Ramos (cell line): ENCODE measurements around the gene DAPK2.
"Not testable (repeated sequence)": the region's sequence is repeated elsewhere in the genome, so short reads cannot be mapped to it uniquely, and the experiment has no call there.

Experiments
- in situ Hi-C: fragments of 300-500 bp; cut with MboI; formaldehyde crosslinking; loops from one replicate; pipeline ENCODE4 v1.14.3; 2022; ENCODE audit warnings: low sequenced_read_pairs; ENCODE audit not compliant: unreplicated experiment

Gene DAPK2

DNA sequence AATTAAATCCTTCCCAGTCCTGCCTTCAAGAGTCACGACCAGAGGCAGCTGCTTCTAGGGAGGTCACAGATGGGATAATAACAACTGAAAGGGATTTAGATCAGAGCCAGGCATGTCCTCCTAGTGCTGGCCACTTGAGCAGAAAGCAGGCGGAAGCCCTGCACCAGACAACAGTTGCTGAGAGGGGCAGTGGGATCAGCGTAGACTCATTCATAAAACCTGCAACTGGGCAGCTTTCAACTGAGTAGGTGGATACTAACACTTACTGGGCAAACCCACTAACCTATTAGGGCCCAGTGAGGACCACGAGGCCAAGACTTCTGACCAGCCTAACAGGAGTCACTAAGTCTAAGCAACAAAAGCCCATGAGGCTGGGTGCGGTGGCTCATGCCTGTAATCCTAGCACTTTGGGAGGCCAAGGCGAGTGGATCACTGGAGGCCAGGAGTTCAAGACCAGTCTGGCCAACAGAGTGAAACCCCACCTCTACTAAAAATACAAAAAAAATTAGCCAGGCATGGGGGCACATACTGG is 67.0 kb downstream of the DAPK2 start:
- in situ Hi-C loops, result no loop called here

DNA sequence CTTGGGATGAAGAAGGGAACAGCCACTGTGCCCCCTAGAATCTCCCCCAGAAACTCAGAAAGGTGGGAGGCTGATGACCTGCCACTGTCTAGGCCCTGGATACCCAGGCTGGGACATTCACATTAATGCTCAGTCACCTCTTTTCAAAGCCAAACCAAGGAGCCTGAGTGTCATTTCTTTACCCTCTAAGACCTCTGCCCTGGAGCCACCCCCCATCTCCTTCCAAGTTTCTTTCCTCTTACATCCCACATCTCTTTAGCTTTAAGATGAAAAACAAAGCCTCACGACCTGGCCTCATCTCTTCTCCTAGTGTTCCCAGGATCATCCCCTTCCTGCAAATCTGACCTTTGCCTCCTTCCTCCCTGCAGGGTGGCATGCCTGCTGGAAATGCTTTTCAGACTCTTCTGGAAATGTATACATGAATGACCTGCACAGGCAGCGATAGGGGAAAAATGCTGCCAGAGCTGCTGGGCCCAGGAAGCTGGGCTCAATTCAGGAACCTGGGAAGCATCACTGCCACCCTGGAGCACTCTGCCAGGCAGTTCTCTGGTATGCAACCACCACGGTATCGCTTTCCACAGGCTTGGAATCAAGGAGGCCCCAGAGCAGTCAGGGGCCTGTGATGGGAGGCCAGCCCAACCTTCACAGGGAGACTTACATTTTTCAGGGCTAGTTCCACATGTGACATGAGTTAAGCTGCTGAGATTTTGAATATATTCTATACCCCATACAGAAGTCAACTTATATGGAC is 67.6 kb downstream of the DAPK2 start:
- in situ Hi-C loops, result no loop called here

DNA sequence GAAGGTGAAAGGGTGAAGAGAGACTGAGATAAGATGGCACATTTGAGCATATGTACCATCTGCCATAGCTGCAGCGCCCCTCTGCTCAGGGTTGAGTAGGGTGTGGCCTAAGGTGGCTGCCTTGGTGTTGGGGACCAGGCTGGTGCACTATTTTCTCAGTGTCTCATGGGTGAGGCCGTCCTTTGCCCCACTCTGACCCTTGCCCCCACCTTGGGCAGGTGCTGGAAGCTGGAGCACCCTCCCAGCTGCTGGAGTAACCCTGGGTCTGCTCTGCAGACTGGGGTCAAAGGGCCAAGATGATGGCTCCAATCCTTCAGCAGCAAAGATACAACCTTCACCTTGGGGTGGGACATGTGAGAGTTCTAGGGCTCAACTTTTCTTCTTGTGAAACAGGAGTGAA is 69.2 kb downstream of the DAPK2 start:
- in situ Hi-C loops, result no loop called here

DNA sequence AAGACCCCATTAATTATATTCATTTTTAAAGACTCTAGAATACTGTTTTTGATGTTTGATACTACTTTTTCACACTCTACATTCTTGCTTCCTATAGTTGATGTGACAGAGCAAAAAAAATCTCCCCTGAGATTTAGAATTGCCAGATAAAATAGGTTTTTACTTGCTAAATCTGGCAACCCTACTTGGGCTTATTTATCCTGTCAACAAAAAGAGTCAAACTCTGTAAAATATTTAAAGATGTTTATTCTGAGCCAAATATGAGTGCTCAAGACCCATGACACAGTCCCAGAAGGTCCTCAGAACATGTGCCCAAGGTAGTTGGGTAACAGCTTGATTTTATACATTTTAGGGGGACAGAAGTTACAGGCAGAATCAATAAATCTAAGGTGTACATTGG is 72.3 kb downstream of the DAPK2 start:
- in situ Hi-C loops, result no loop called here

DNA sequence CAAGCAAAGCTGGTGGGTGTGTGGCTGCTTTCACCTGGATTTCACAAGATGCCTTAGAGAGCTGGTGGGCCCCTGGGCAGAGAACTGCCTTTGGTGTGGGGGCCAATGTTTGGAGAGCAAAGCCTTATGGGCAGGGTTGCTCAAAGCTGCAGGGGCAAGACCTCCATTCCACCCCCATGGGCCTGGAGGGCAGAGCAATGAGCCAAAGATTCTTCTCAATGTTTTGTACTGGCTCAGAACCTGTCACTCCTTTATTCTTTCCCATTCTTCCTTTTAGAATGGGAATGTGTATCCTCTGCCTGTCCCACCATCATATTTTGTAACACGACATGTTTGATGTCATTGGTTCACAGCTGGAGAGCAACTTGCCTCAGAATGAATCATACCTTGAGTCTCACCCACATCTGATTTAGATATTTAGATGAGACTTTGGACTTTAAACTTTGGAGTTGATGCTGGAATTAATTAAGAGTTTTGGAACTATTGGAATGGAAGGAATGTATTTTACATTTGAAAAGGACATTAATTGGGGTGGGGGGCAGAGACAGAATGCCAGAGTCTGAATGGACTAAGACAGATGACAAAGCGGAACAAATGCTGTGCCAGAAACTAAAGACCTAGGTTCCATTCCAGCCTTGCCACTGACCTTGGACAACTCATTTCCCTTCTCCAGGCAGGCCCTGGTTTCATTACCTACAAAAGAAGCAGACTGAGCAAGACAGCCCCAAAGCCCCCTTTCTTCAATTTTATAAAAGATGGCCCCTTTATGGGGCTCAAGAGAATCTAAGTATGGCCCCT is 72.9 kb downstream of the DAPK2 start:
- in situ Hi-C loops, result no loop called here

DNA sequence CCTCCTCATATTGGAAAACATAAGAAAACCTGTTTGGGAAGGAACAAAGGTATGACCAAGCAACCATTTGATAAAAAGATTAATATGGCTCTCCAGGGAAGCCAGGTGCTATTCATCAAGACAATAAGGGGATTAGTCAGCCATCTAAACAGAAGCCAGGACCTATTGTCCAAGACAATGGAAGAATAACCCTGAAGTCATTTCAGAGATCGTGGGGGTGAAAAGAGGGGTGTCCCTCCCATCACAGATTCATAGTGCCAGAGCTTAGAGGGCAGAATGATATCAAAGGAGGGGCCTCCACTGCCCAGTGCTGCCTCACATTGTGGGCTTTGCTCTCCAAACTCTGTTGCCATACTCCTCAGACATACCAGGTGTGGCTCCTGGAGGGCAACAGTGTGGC is 73.5 kb downstream of the DAPK2 start:
- in situ Hi-C loops, result no loop called here

DNA sequence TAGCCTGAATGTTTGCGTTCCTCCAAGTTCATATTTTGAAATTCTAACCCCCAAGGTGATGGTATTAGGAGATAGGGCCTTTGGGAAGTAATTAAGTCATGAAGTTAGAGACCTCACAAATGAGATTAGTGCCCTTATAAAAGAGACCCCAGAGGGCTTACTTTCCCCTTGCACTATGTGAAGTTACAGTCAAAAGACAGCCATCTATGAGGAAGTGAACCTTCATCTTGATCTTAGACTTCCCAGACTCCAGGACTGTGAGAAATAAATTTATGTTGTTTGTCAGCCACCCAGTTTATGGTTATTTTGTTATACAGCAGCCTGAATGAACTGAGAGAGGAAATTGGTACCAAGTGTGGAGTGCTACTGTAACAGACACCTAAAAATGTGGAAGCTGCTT is 74.4 kb downstream of the DAPK2 start:
- in situ Hi-C loops, result no loop called here

DNA sequence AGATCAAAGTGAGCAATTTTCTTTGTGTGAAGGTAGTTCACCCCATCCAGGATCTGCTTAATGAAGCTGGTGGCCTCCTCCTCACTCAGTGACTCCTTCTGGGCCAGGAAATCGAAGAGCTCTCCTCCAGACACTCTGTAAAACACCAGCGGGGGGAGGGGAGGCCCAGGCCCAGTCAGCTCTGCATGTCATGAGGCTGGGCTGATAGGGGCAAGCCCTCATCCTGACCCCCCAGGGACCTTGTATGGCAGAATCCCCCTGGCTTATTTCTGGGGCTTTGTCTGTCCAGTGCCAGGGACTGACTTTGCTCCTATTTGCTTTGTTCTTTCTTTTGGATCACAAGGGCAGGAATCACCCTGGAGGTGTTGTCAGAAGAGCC is 74.9 kb downstream of the DAPK2 start:
- in situ Hi-C loops, result no loop called here

DNA sequence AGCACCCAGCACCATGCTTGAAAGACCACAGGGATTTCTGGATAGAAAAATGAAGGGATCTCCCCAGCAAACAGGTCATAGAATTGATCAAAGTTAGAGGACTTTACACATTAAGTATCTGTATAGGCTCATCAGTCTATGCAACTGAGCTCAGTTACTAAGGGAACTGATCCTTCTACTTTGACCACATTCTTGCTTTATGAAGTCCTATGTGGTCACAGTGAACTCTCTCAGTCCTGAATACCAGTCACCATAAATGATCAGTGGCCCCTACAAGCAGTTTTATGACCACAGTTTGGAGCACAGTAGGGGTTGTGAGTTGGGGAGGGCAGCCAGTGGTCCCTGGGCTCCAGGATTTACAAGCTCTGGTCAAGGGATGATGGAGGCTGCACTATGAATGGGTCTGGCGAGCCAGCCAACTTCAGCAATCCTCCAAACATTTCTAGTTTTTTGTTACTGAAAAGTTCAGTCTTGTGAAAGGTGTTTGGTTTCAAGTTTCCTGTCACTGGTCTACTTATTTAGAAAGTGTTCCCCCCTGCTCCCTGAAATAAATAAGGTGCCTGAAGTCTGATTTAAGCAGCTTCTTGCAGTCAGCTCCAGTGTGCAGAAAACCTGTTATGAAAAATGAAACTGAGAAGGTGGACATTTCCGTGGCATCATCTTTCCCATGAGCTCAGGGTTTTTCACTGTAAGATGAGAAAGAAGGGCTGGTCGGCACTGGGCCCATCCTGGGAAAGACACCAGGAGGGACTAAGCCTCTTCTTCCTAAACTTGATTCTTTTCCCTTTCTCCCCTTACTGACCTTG is 75.5 kb downstream of the DAPK2 start:
- in situ Hi-C loops, result no loop called here

DNA sequence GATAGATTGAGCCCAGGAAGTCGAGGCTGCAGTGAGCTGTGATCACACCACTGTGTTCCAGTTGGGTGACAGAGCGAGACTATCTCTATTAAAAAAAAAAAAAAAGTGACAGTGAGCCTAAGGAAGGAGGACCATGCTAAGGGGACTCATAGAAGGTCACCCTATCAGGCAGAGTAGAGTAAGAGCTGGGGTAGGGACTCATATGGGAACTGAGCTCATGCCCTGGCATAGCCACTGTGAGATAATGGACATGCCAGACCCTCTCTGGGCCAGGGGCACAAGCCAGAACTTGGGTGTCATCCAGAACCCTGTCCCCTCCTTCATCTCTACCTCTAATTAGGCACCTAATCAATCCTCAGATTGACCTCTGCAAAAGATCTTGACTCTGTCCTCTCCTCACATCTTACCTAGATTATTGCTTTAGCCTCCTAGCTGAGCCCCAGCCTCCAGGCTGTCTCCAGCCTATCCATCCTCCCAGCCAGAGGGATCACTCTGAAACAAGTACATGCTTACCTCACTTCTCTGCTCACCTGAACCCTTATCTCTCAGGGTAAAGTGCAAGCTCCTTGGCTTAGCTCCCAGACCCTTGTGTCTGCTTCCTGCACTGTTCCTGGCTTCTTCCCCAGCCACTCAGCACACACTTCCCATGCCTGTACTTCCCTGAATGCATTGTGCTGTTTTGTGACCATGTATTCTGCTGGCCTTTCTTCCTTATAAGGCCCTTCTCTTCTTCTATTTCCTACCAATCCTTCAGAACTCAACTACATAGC is 76.4 kb downstream of the DAPK2 start:
- in situ Hi-C loops, result no loop called here

DNA sequence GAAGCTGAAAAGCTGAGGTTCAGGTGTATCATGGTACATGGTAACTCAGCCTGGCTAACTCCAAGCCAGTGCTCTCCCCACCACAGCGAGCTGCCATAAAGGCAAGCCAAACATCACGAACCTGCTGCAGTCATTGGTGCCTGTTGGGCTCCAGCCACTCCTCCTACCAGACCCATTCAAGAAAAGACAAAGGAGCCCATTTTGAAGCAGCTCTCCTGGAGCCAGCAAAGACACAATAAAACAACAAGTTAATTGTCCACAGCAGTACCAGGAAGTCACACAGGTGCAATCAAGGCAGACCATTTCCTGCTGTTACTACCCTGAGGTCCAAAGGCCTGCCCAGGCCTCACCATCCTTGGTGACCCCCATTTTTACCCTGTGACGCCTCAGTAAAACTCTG is 77.6 kb downstream of the DAPK2 start:
- in situ Hi-C loops, result no loop called here

DNA sequence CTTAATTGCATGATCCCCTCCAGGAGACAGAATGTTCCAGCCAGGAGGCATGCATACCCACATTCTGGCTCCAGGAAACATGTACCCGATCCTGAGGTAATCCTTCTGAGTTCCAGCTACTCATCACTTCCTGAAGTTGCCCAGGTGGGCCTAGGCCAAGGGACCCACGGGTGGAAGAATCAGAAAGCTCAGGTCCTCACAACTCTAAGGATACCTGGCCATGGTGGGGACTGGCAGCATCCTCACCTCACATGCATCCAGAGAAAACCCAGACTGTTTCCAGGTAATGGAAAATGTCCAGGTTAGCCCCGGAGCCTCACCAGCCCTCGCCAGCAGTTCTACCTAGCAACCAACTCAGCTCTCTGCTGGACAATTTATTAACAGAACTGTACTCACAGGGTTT is 78.2 kb downstream of the DAPK2 start:
- in situ Hi-C loops, result no loop called here

DNA sequence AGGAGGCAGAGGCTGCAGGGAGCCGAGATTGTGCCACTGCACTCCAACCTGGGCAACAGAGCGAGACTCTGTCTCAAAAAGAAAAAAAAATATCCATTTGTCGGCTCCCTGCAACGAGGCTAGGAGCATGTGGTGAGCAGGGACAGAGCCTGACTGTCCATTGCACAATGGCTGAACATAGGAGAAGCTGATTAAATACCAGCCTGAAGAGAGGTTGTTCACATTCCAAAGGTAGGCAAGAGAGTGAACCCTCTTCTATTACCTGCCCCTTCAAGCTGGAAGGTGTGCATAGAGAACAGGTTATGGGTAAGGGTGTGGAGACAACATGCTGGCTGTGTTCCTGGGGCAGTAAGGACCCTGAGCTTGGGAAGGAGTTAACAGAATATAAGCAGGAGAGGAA is 78.7 kb downstream of the DAPK2 start:
- in situ Hi-C loops, result no loop called here

DNA sequence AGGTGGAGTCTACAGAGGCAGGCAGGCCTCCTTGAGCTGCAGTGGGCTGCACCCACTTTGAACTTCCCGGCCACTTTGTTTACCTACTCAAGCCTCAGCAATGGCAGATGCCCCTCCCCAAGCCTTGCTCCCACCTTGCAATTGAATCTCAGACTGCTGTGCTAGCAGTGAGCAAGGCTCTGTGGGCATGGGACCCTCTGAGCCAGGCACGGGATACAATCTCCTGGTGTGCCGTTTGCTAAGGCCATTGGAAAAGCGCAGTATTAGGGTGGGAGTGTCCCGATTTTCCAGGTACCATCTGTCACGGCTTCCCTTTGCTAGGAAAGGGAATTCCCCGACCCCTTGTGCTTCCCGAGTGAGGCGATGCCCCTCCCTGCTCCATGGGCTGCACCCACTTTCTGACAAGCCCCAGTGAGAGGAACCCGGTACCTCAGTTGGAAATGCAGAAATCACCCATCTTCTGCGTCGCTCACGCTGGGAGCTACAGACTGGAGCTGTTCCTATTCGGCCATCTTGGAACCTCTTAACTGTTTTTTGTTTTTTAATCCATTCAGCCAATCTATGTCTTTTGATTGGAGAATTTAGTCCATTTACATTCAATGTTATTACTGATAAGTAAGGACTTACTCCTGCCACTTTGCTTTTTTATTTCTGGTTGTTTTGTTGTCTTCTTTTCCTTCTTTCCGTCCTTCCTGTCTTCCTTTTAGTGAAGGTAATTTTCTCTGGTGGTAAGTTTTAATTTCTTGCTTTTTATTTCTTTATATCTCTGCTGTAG is 83.2 kb downstream of the DAPK2 start:
- in situ Hi-C loops, result not testable (repeated sequence)

DNA sequence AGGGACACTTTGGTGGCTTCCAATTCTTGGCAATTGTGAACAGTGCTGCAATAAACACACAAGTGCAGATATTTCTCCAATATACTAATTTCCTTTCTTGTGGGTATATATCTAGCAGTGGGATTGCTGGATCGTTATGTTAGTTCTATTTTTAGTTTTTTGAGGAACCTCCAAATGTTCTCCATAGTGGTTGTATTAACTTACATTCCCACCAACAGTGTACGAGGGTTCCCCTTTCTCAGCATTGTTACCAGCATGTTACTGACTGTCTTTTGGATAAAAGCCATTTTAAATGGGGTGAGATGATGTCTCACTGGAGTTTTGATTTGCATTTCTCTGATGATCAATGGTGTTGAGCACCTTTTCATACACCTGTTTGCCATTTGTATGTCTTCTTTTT is 92.8 kb downstream of the DAPK2 start:
- in situ Hi-C loops, result no loop called here

DNA sequence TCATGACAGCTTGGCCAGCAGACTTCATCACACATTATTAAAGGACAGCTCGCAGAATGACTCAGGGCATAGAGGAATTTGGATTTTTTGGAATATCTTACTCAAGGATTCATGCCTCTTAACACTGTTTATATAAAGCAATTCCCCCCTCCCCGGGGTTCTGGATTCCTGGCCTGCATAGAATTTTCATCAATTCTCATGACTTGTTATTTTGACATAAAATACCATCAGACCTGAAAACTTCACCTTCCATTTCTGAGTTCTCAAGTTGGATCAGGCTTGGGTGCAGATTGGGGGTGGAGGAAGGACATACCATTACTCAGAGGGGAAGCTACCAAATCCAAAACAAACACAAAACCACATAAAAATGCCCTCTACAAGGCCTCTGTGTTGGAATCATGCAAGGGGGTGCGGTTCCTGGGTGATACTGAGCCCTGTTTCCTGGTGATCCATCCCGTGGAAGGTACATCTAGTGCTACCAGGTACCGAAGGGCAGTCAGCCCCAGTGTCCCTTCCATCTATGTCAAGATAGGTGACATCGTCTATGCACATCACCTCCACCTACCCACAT is 95.3 kb downstream of the DAPK2 start:
- in situ Hi-C loops, result no loop called here

DNA sequence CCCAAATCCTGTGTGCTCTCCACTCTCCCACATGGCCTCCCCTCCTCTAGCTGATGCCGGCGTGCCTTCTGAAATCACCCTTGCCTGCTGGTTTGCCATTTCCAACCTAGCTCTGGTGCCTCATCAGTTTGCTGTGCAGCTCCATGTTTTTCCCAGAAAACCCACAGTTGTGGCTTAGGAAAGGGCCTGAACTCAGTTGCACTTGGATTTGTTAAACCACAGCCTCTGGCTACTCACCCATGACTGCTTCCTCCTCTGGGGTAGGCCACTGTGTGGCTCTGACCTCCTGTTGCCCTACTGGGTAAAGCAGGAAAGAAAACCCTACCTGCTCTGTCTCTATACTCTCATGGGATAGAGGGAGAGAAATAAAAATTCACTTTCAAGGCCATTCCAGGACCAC is 97.3 kb downstream of the DAPK2 start:
- in situ Hi-C loops, result no loop called here

DNA sequence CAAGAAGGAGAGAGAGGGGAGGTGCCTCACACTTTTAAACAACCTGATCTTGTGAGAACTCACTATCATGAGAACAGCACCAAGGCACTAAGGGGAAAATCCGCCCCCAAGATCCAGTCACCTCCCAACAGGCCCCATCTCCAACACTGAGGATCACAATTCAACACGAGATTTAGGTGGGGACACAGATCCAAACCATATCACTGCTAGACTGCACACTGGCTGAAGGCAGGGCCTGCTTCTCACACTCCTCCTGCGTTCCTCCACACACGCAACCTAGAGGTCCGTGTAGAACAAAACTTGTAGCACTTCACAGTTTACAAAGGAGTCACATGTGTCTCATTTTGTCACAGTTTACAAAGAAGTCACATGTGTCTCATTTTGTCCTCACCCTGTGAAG is 97.8 kb downstream of the DAPK2 start:
- in situ Hi-C loops, result no loop called here

DNA sequence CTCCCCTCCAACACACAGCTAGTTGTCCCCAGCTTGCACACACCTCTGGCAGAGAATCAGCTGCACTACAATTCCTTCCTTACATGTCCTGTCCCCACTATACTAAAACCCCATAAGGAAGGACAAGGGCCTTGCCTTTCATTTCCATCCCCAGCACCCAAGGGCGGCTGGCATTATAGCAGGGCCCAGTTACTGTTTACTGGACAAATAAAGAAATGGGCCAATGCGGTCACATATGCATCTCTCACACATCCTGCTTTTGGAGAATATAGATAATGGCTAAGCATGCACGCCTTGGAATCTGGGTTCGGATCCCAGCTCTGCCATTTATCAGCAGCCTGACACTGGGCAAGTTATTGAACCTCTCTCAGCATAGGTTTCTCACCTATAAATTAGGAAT is 99.1 kb downstream of the DAPK2 start:
- in situ Hi-C loops, result no loop called here
